Measurements from ENCODE around the gene LRRC9.
"Not testable (repeated sequence)": the region's sequence is repeated elsewhere in the genome, so short reads cannot be mapped to it uniquely, and the experiment has no call there.

LRRC9 gene

GRCh38 chr14:60051721-60052221 lies 131.8 kb downstream of the LRRC9 start:
- no peak for FAIRE-seq
- no peak for DNase-seq (ENCODE audit: insufficient read length, low spot score)

- no peak for DNase-seq (ENCODE audit: insufficient read length, low spot score)
- no peak for FAIRE-seq
These were observed 138.1 kb downstream of the LRRC9 start for GRCh38 chr14:60058087-60058486.

- no peak for FAIRE-seq
- no peak for DNase-seq (ENCODE audit: insufficient read length, low spot score)
These were observed 141.4 kb downstream of the LRRC9 start for GRCh38 chr14:60061371-60061770.

GRCh38 chr14:60064491-60065072 lies 144.6 kb downstream of the LRRC9 start:
- no peak for DNase-seq (ENCODE audit: insufficient read length, low spot score)
- FAIRE-seq = no peak

- DNase-seq (ENCODE audit: insufficient read length, low spot score) = no peak
- FAIRE-seq = no peak
These were observed 147.9 kb downstream of the LRRC9 start for GRCh38 chr14:60067882-60068281.

GRCh38 chr14:60079723-60080122 lies 159.8 kb downstream of the LRRC9 start:
- FAIRE-seq (no peak), DNase-seq (ENCODE audit: insufficient read length, low spot score) (no peak)

GRCh38 chr14:60085085-60085484 lies 165.1 kb downstream of the LRRC9 start:
- no peak for FAIRE-seq

GRCh38 chr14:60085693-60086092 lies 165.7 kb downstream of the LRRC9 start:
- DNase-seq (ENCODE audit: insufficient read length, low spot score) (no peak), FAIRE-seq (no peak)

More at GRCh38 chr14:60085085-60085484, 165.1 kb downstream of the LRRC9 start:
- DNase-seq (ENCODE audit: insufficient read length, low spot score) = no peak

- DNase-seq (ENCODE audit: insufficient read length, low spot score) (no peak), FAIRE-seq (no peak)
These were observed 167.7 kb downstream of the LRRC9 start for GRCh38 chr14:60087668-60088067.

GRCh38 chr14:60089221-60089620 lies 169.3 kb downstream of the LRRC9 start:
- DNase-seq (ENCODE audit: insufficient read length, low spot score) = no peak
- peak; percentile 42 for FAIRE-seq

- FAIRE-seq (peak; percentile 86), DNase-seq (ENCODE audit: insufficient read length, low spot score) (no peak)
These were observed 171.0 kb downstream of the LRRC9 start for GRCh38 chr14:60090864-60091519.

- FAIRE-seq (peak; percentile 92), DNase-seq (ENCODE audit: insufficient read length, low spot score) (peak; percentile 54)
These were observed 171.9 kb downstream of the LRRC9 start, which contains the start of gene PCNX4 for GRCh38 chr14:60091550-60092525. Gene PCNX4 (plus strand): TSS chr14:60091923. CDS start chr14:60107639, 15,716 bp downstream.

- FAIRE-seq (peak; percentile 67), DNase-seq (ENCODE audit: insufficient read length, low spot score) (no peak)
These were observed 172.6 kb downstream of the LRRC9 start for GRCh38 chr14:60092526-60092920.

- DNase-seq (ENCODE audit: insufficient read length, low spot score) = no peak
- FAIRE-seq = peak; percentile 4
These were observed 173.1 kb downstream of the LRRC9 start for GRCh38 chr14:60093080-60093479.

- DNase-seq (ENCODE audit: insufficient read length, low spot score) = no peak
These were observed 173.7 kb downstream of the LRRC9 start for GRCh38 chr14:60093606-60094005.

GRCh38 chr14:60094306-60094897 lies 174.5 kb downstream of the LRRC9 start:
- no peak for DNase-seq (ENCODE audit: insufficient read length, low spot score)
- FAIRE-seq = no peak

More at GRCh38 chr14:60093606-60094005, 173.7 kb downstream of the LRRC9 start:
- peak; percentile 31 for FAIRE-seq

GRCh38 chr14:60095231-60095630 lies 175.3 kb downstream of the LRRC9 start:
- DNase-seq (ENCODE audit: insufficient read length, low spot score) (no peak), FAIRE-seq (no peak)

GRCh38 chr14:60095781-60096450 lies 176.0 kb downstream of the LRRC9 start:
- FAIRE-seq = no peak
- no peak for DNase-seq (ENCODE audit: insufficient read length, low spot score)

GRCh38 chr14:60097974-60098373 lies 178.0 kb downstream of the LRRC9 start:
- DNase-seq (ENCODE audit: insufficient read length, low spot score) = no peak
- FAIRE-seq = peak; percentile 47

GRCh38 chr14:60099855-60100254 lies 179.9 kb downstream of the LRRC9 start:
- DNase-seq (ENCODE audit: insufficient read length, low spot score); FAIRE-seq: not testable (repeated sequence)

Data from GM19239 (cell line).